H9 (cell line): ENCODE measurements around the gene LRRC52. TPM values are rescaled to one million over a fixed set of nuclear protein-coding genes. Genes with fewer than 3 reads are reported as not detected.

Experiments used
- DNase-seq: peaks from one replicate; pipeline ENCODE4 v3.0.0-alpha.2; 2017
- H2AFZ ChIP-seq: one replicate; pipeline ENCODE4 v1.6.1; 2013; ENCODE audit warnings: mild to moderate bottlenecking, low read length, control low read depth, moderate library complexity
- H2AK5ac ChIP-seq: 2 replicates; pipeline ENCODE4 v1.6.1; 2013; ENCODE audit warnings: low read length, control low read depth, mixed read lengths; ENCODE audit not compliant: insufficient read length
- H2BK120ac ChIP-seq: one replicate; pipeline ENCODE4 v1.6.1; 2013; ENCODE audit warnings: low read depth, mild to moderate bottlenecking, low read length, control low read depth, inconsistent platforms; ENCODE audit not compliant: poor library complexity, severe bottlenecking
- H2BK12ac ChIP-seq: 2 replicates; pipeline ENCODE4 v1.6.1; 2013; ENCODE audit warnings: low read length, control low read depth, mixed read lengths, low read depth; ENCODE audit not compliant: insufficient read length
- H2BK15ac ChIP-seq: 2 replicates; pipeline ENCODE4 v1.6.1; 2013; ENCODE audit warnings: low read depth, low read length, control low read depth
- H2BK20ac ChIP-seq: one replicate; pipeline ENCODE4 v1.6.1; 2013; ENCODE audit warnings: low read depth, mild to moderate bottlenecking, low read length, control low read depth, inconsistent platforms; ENCODE audit not compliant: poor library complexity, severe bottlenecking
- H2BK5ac ChIP-seq: 2 replicates; pipeline ENCODE4 v1.6.1; 2013; ENCODE audit warnings: low read length, control low read depth, mixed read lengths; ENCODE audit not compliant: insufficient read length
- H3K14ac ChIP-seq: 2 replicates; pipeline ENCODE4 v1.6.1; 2013; ENCODE audit warnings: low read length, control low read depth; ENCODE audit not compliant: insufficient read depth
- H3K18ac ChIP-seq: 2 replicates; pipeline ENCODE4 v1.6.1; 2013; ENCODE audit warnings: low read depth, mild to moderate bottlenecking, mixed read lengths, low read length, control low read depth; ENCODE audit not compliant: insufficient read length
- H3K23ac ChIP-seq: 2 replicates; pipeline ENCODE4 v1.6.1; 2013; ENCODE audit warnings: low read length, control low read depth, mixed read lengths, low read depth; ENCODE audit not compliant: insufficient read length
- H3K23me2 ChIP-seq: 2 replicates; pipeline ENCODE4 v1.6.1; 2013; ENCODE audit warnings: low read depth, mild to moderate bottlenecking, mixed read lengths, low read length, control low read depth; ENCODE audit not compliant: insufficient read length, poor library complexity, severe bottlenecking
- H3K27ac ChIP-seq: 2 replicates; pipeline ENCODE4 v1.5.1; 2013; ENCODE audit warnings: low read length, control low read depth, mixed read lengths, low read depth; ENCODE audit not compliant: insufficient read length
- H3K27me3 ChIP-seq: 2 replicates; pipeline ENCODE4 v1.6.1; 2013; ENCODE audit warnings: low read length, control low read depth, inconsistent platforms; ENCODE audit not compliant: insufficient read depth
- H3K4ac ChIP-seq: 2 replicates; pipeline ENCODE4 v1.6.1; 2013; ENCODE audit warnings: low read depth, mild to moderate bottlenecking, control low read depth, inconsistent platforms, low read length, moderate library complexity
- H3K4me1 ChIP-seq: 2 replicates; pipeline ENCODE4 v1.6.1; 2013; ENCODE audit warnings: low read length, control low read depth, inconsistent platforms; ENCODE audit not compliant: insufficient read depth
- H3K4me2 ChIP-seq: 2 replicates; pipeline ENCODE4 v1.6.1; 2013; ENCODE audit warnings: low read length, control low read depth, mixed read lengths; ENCODE audit not compliant: insufficient read length, insufficient read depth
- H3K56ac ChIP-seq: 2 replicates; pipeline ENCODE4 v1.6.1; 2013; ENCODE audit warnings: low read depth, mild to moderate bottlenecking, mixed read lengths, low read length, control low read depth; ENCODE audit not compliant: insufficient read length
- H3K79me1 ChIP-seq: 2 replicates; pipeline ENCODE4 v1.6.1; 2013; ENCODE audit warnings: low read depth, mild to moderate bottlenecking, moderate library complexity, low read length, control low read depth, inconsistent platforms; ENCODE audit not compliant: insufficient read depth, poor library complexity, severe bottlenecking
- H3K79me2 ChIP-seq: 2 replicates; pipeline ENCODE4 v1.6.1; 2013; ENCODE audit warnings: low read length, control low read depth, inconsistent platforms; ENCODE audit not compliant: insufficient read depth
- H3K9ac ChIP-seq: 2 replicates; pipeline ENCODE4 v1.6.1; 2013; ENCODE audit warnings: low read length, control low read depth, mixed read lengths; ENCODE audit not compliant: insufficient read length; ENCODE audit errors: extremely low read depth
- H3K9me3 ChIP-seq: one replicate; pipeline ENCODE4 v1.6.1; 2013; ENCODE audit warnings: low read depth, low read length, inconsistent platforms; ENCODE audit not compliant: control insufficient read depth
- H3T11ph ChIP-seq: one replicate; pipeline ENCODE4 v1.6.1; 2013; ENCODE audit warnings: mild to moderate bottlenecking, low read length, control low read depth, inconsistent platforms
- H4K20me1 ChIP-seq: one replicate; pipeline ENCODE4 v1.6.1; 2013; ENCODE audit not compliant: control insufficient read depth, insufficient read length, insufficient read depth
- H4K5ac ChIP-seq: 2 replicates; pipeline ENCODE4 v1.6.1; 2013; ENCODE audit warnings: low read depth, mild to moderate bottlenecking, mixed read lengths, low read length, control low read depth; ENCODE audit not compliant: insufficient read length
- H4K8ac ChIP-seq: replicated peaks from 2 replicates; pipeline ENCODE4 v1.6.1; 2013; ENCODE audit warnings: low read length, control low read depth, mixed read lengths, low read depth; ENCODE audit not compliant: insufficient read length
- H4K91ac ChIP-seq: 2 replicates; pipeline ENCODE4 v1.6.1; 2013; ENCODE audit warnings: low read depth, mild to moderate bottlenecking, moderate library complexity, mixed read lengths, low read length, control low read depth; ENCODE audit not compliant: insufficient read length
- H3K27ac Mint-ChIP-seq, 3 experiments: 2 replicates in 2 of 3; 3 replicates in 1 of 3; pipeline ENCODE4 v1.8.0; 2020 to 2021; ENCODE audit warnings: mixed read lengths in 3 of 3, mild to moderate bottlenecking in 1 of 3, moderate library complexity in 1 of 3
- H3K27me3 Mint-ChIP-seq: 2 replicates; pipeline ENCODE4 v1.8.0; 2021; ENCODE audit warnings: low read depth, mild to moderate bottlenecking, moderate library complexity, mixed read lengths
- H3K36me3 Mint-ChIP-seq, 3 experiments: 2 replicates in 2 of 3; 3 replicates in 1 of 3; pipeline ENCODE4 v1.8.0; 2020 to 2021; ENCODE audit warnings: low read depth in 3 of 3, mixed read lengths in 3 of 3; ENCODE audit not compliant: insufficient read depth in 1 of 3
- H3K4me1 Mint-ChIP-seq, 2 experiments: 2 replicates each; pipeline ENCODE4 v1.8.0; 2020; ENCODE audit warnings: mixed read lengths in 2 of 2
- H3K4me3 Mint-ChIP-seq, 2 experiments: 2 replicates in 1 of 2; 3 replicates in 1 of 2; pipeline ENCODE4 v1.8.0; 2020 to 2021; ENCODE audit warnings: mild to moderate bottlenecking in 2 of 2, mixed read lengths in 2 of 2, moderate library complexity in 1 of 2
- H3K9me3 Mint-ChIP-seq, 2 experiments: 2 replicates in 1 of 2; 3 replicates in 1 of 2; pipeline ENCODE4 v1.8.0; 2020; ENCODE audit warnings: mild to moderate bottlenecking in 2 of 2, mixed read lengths in 2 of 2, moderate library complexity in 1 of 2
- CTCF ChIP-seq: fragments of 200-600 bp; sonication (generic); conservative IDR thresholded peaks from 3 replicates; pipeline ENCODE4 v1.8.0; 2021; ENCODE audit warnings: antibody characterized with exemption, mild to moderate bottlenecking
- WGBS: extraction: QIAGEN DNeasy Blood & Tissue Kit; methylation state at CpG from one replicate; pipeline ENCODE4 v1.1.7; 2013; ENCODE audit warnings: missing lambda C conversion rate, low lambda C conversion rate, mixed read lengths; ENCODE audit not compliant: insufficient read length; ENCODE audit errors: extremely low coverage; 5-methylcytosine and 5-hydroxymethylcytosine counted together
- total RNA-seq: library from RNA; stranded (reverse); gene quantifications from 2 replicates; pipeline ENCODE4 v1.2.1, GENCODE V29; 2021

Gene LRRC52
- total RNA-seq, 1 experiment from 2014 or later: not detected

GRCh38 chr1:165537356-165538109, 6.3 kb upstream of the LRRC52 start:
- Histone ChIP-seq H3K56ac (no peak overlapping the region), H4K8ac (no peak overlapping the region), H2AFZ (no peak overlapping the region), H4K5ac (no peak overlapping the region), H4K20me1 (no peaks in the 10 kb centered on the region), H2BK20ac (no peak overlapping the region), H2BK12ac (no peak overlapping the region), H3K9me3 (no peaks in the 10 kb centered on the region), H2BK120ac (no peak overlapping the region), H3K4me2 (no peak overlapping the region), H3T11ph (no peak overlapping the region), H3K9ac (no peak overlapping the region), H3K4ac (no peak overlapping the region), H3K4me1 (no peaks in the 10 kb centered on the region), H2BK15ac (no peak overlapping the region), H3K27me3 (peaks cover 1% of the 10 kb centered on the region; the same call in 1 of the 2 replicates), H4K91ac (no peak overlapping the region), H3K27ac (no peak overlapping the region), H2BK5ac (no peak overlapping the region), H2AK5ac (no peak overlapping the region), H3K79me1 (no peaks in the 10 kb centered on the region), H3K79me2 (no peaks in the 10 kb centered on the region), H3K23me2 (no peaks in the 10 kb centered on the region), H3K23ac (no peak overlapping the region), H3K18ac (no peak overlapping the region), H3K14ac (no peak overlapping the region)
- DNase-seq: no peak
- Mint-ChIP-seq H3K9me3 (no peaks in the 10 kb centered on the region), H3K4me1 (peaks cover 3 to 4% of the 10 kb centered on the region in 2 experiments; a peak in 2 of 4 replicates), H3K27ac (no peak overlapping the region), H3K36me3 (no peaks in the 10 kb centered on the region), H3K27me3 (peaks cover 24% of the 10 kb centered on the region), H3K4me3 (no peak overlapping the region)
- no peak for TF ChIP-seq CTCF
- no CpG with 5 or more reads among the region's 14 CpGs for WGBS
